Right cardiac atrium (tissue), 5 donors: ENCODE data around the gene PTPRD. TPM values are rescaled to one million over a fixed set of nuclear protein-coding genes. Genes with fewer than 3 reads are reported as not detected.
"Not testable (repeated sequence)": the region's sequence is repeated elsewhere in the genome, so short reads cannot be mapped to it uniquely, and the experiment has no call there.

Experiments
- ATAC-seq, 2 donors: fragments of 200-7000 bp; cut with Tn5 transposase; one replicate each; pipeline versions ENCODE4 v1.8.0 to v1.9.1; 2020; ENCODE audit warnings: moderate library complexity in 2 of 2, mild to moderate bottlenecking in 1 of 2
- DNase-seq, 3 donors: peaks; one replicate each; pipeline ENCODE4 v3.0.0-alpha.2; 2020
- H3K27ac ChIP-seq: one replicate; pipeline ENCODE4 v1.5.1; 2013; ENCODE audit warnings: mild to moderate bottlenecking, low read length, control low read depth, moderate library complexity
- H3K27me3 ChIP-seq: one replicate; pipeline ENCODE4 v1.6.1; 2013; ENCODE audit not compliant: control insufficient read depth, insufficient read depth
- H3K4me1 ChIP-seq: one replicate; pipeline ENCODE4 v1.6.1; 2013; ENCODE audit warnings: low read length; ENCODE audit not compliant: control insufficient read depth, insufficient read depth
- H3K4me3 ChIP-seq: one replicate; pipeline ENCODE4 v1.5.1; 2013; ENCODE audit warnings: low read length, control low read depth
- H3K9me3 ChIP-seq: one replicate; pipeline ENCODE4 v1.6.1; 2013; ENCODE audit warnings: low read length; ENCODE audit not compliant: control insufficient read depth
- WGBS: extraction: QIAGEN DNeasy Blood & Tissue Kit; methylation state at CpG from one replicate; pipeline ENCODE4 v1.1.7; 2013; 5-methylcytosine and 5-hydroxymethylcytosine counted together
- intact Hi-C, 4 donors: fragments of 100-400 bp; cut with DNase I; formaldehyde crosslinking; loops; one replicate each; pipeline versions ENCODE4 v1.11.0 to v1.14.0; 2022 to 2023
- polyA plus RNA-seq: library from polyadenylated mRNA; stranded (reverse); fragments of 200-250 nt; gene quantifications from one replicate; pipeline ENCODE4 v1.2.3, GENCODE V29; 2013
- total RNA-seq, 4 donors: library from RNA; stranded (reverse); fragmentation: NEBNext Ultra II Directional; extraction: Animal tissue kit (Norgen Biotek cat#: 25700); gene quantifications; one replicate each; pipeline ENCODE4 v1.2.1, GENCODE V29; 2021
- donor health status: healthy with polysubstance abuse.
- donor health status: DM: no; HTN: yes; CAD: no.
- donor health status: DM: no; HTN: no; CAD: no.
- donor health status: DM: no; HTN: yes; CAD: no; lungs with severe emphysema.
- donor health status: DM: yes; HTN: yes; CAD: no.

The PTPRD gene
- total and polyA plus RNA-seq, 5 donors, result 1.3 to 11.8 (median 7.1) TPM

DNA sequence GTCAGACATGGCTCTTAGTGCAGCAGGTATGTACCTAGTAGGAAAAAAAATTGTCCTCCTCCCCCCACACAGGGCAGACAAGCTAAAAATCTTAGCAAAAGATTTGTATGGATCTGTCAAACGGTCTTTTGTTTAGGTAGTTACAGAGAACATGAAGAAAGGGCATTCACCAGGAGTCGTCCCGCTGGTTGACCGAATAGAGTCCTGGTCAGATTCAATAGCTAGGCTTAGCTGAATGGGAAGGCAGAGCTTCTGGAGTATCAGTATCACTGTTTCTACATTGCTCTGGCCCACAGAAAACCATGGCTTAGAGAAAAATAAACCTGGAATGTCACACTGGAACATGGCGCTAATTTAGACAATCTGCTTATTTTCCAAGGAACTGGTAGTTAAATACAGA, 642.3 kb downstream of the PTPRD start:
- Histone ChIP-seq H3K27ac (no peak overlapping the region), H3K4me1 (no peaks in the 10 kb centered on the region), H3K27me3 (no peaks in the 10 kb centered on the region), H3K4me3 (no peak overlapping the region), H3K9me3 (no peaks in the 10 kb centered on the region)
- ATAC-seq (no peak), DNase-seq (no peak)
- intact Hi-C loops, result no loop called here
- 93% methylated on average over 5 of the region's 5 CpGs for WGBS

DNA sequence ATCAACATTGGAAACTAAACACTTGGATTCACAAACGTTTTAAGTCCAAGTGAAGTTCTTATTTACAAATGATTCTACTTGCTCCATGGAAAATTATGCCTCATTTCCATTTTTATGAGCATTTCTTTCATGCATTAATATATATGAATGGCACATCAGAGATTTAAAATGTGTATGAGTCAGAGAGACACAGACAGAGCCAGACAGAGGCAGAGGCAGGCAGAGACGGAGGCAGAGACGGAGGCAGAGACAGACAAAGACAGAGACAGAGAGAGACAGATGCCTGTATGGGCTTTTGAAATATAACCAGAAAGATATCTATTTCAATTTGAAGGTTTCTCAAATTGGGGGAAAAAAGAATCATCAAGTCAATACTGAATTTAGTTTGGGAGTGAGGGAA, 649.0 kb downstream of the PTPRD start:
- no peak for ATAC-seq
- no peak for DNase-seq
- Histone ChIP-seq H3K27ac (no peak overlapping the region), H3K4me3 (no peak overlapping the region), H3K9me3 (no peaks in the 10 kb centered on the region), H3K4me1 (no peaks in the 10 kb centered on the region), H3K27me3 (no peaks in the 10 kb centered on the region)
- intact Hi-C loops, result no loop called here
- 69% methylated on average over 3 of the region's 3 CpGs for WGBS

DNA sequence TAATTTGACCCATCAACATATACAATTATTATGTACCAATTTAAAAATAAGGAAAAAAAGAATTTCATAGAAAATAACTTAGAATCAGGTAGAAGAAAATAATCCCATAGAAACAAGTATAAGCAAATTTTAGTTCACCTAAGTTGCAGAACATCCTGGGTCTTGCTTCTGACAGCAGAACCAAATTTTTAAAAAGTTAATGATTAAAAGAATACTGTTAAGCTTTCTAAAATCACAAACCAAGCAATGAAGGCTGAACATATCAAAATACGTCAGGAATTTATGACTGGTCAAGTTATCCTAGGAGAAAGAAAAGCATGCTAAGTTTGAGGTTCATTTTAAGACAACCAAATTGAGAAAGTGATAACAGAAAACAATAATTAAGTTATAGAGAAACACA, 650.9 kb downstream of the PTPRD start:
- H3K27me3 ChIP-seq, result no peaks in the 10 kb centered on the region
- no peaks in the 10 kb centered on the region for H3K9me3 ChIP-seq
- no peak for ATAC-seq
- H3K27ac ChIP-seq, result no peak overlapping the region
- intact Hi-C loops, result no loop called here
- 83% methylated on average over 1 of the region's 1 CpG for WGBS
- H3K4me3 ChIP-seq, result no peak overlapping the region
- no peaks in the 10 kb centered on the region for H3K4me1 ChIP-seq
- DNase-seq, result no peak

DNA sequence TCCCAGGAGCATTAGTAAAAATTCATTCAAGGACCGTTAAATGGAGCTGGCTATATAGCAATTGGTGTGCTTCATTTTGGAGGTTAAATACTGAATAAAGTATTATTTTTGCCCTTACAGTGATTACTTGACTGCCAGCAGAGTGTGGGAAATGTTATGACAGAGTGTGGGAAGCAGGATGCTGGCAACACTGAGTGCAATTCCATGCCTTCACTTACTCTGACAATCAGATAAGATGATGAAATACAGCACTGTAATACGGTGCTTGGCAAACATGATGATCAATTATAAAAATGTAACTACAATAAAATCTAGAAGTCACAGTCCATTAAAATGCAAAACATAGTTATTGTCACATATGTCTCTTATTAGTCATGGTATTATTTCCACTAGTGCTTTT, 651.3 kb downstream of the PTPRD start:
- 25% methylated on average over 2 of the region's 2 CpGs for WGBS
- intact Hi-C loops, result no loop called here
- H3K4me1 ChIP-seq, result no peaks in the 10 kb centered on the region
- no peak for DNase-seq
- ATAC-seq, result no peak
- no peak overlapping the region for H3K4me3 ChIP-seq
- H3K9me3 ChIP-seq, result no peaks in the 10 kb centered on the region
- no peaks in the 10 kb centered on the region for H3K27me3 ChIP-seq
- no peak overlapping the region for H3K27ac ChIP-seq

DNA sequence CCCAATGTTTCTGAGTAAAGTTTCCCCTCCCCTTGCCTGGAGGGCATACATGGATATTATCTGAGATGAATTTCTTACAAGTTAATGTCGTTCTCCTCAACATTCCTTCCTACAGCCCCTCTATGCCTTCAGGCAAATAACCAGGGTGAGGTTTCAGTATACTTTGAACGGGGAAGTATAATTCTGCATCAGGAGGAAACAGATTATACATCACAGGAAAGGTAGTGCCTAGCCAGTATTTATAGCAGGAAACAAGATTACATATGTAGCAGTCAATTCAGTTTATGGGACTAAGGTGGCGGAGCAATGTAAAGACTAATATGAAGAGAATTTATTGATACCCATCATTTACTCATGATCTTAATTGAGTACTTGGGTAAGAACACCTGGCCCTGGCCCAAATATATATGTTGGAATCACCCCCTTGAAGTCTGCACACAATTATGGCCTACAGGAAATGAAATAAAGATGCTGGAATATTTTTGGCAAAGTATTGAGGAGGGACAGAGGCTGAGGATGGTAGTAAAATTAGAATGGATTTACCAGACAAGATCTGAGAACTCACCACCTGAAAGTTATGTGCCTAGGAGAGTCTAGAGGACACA, 661.1 kb downstream of the PTPRD start:
- ATAC-seq, result no peak

DNA sequence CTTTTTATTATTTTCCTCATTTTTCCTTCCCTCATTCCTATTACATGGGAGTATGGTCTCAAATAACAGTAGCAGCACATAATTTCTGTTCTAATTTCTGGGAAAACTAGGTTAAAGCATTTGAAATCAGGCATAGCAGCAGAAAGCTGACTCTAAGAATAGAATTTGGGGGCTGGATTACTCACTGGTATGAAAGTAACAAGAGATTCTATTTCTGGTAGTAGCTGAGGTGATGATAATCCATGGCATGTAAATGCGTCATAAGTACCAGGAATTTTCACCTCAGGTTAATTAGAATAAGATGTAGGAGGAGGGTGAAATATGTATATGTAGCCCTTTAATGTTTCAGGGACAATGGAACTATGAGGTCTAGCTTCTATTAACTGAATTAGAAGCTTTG, 662.0 kb downstream of the PTPRD start:
- Histone ChIP-seq H3K4me1 (no peaks in the 10 kb centered on the region), H3K27me3 (no peaks in the 10 kb centered on the region), H3K27ac (no peak overlapping the region), H3K9me3 (no peaks in the 10 kb centered on the region), H3K4me3 (no peak overlapping the region)
- DNase-seq (no peak), ATAC-seq (peak in 1 of 2 donors; percentile 47)
- 60% methylated on average over 1 of the region's 1 CpG for WGBS
- intact Hi-C loops, result no loop called here

More for the DNA sequence above, 661.1 kb downstream of the PTPRD start:
- no peak overlapping the region for H3K4me3 ChIP-seq
- H3K27ac ChIP-seq, result no peak overlapping the region
- intact Hi-C loops, result no loop called here
- no peaks in the 10 kb centered on the region for H3K4me1 ChIP-seq
- H3K9me3 ChIP-seq, result no peaks in the 10 kb centered on the region
- 60% methylated on average over 3 of the region's 3 CpGs for WGBS
- DNase-seq, result no peak
- no peaks in the 10 kb centered on the region for H3K27me3 ChIP-seq

DNA sequence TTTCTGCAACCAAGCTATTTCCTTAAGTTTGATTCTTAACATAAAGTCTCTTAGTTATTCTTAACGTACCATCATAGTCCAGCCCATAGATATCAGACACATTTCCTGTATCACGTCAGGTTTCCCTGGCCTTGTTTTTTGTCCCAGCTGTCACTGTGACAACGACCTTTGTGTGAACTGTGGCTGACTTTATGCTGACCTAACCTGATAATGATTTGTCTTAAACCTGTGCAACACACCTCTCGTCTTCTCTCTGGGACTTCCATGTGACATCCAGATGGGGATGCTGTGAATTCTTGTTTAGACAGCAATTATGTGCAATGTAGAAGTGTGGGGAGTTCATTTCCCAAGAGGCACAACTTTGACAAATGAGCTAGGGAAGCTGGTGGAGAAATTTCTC, 662.8 kb downstream of the PTPRD start:
- 30% methylated on average over 4 of the region's 4 CpGs for WGBS
- no peaks in the 10 kb centered on the region for H3K27me3 ChIP-seq

DNA sequence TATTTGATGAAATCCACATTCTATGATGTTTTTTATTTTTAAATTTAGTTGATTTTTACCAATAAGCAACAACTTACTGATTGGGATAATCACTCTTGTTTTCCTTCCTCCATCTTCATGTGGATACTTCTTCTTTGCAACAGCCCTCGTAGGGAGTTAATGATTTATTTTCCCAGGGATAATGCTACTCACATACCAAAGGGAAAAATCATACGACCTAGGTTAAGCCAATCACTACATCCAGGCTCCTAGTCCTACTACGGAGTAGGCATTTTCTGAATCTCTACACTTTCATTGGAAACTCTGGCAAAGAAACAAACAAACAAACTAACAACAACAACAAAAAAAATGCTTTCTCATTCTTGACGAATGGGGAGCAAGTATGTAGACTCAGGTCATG, 663.4 kb downstream of the PTPRD start:
- Histone ChIP-seq H3K9me3 (no peaks in the 10 kb centered on the region), H3K27me3 (no peaks in the 10 kb centered on the region), H3K4me3 (no peak overlapping the region), H3K4me1 (no peaks in the 10 kb centered on the region), H3K27ac (no peak overlapping the region)
- WGBS, result 76% methylated on average over 4 of the region's 4 CpGs
- no peak for DNase-seq
- intact Hi-C loops, result no loop called here
- ATAC-seq, result no peak

More for the DNA sequence above, 662.8 kb downstream of the PTPRD start:
- Histone ChIP-seq H3K27ac (no peak overlapping the region), H3K4me1 (no peaks in the 10 kb centered on the region), H3K9me3 (no peaks in the 10 kb centered on the region), H3K4me3 (no peak overlapping the region)
- ATAC-seq (peak in 1 of 2 donors; percentile 61), DNase-seq (no peak)
- intact Hi-C loops, result no loop called here

DNA sequence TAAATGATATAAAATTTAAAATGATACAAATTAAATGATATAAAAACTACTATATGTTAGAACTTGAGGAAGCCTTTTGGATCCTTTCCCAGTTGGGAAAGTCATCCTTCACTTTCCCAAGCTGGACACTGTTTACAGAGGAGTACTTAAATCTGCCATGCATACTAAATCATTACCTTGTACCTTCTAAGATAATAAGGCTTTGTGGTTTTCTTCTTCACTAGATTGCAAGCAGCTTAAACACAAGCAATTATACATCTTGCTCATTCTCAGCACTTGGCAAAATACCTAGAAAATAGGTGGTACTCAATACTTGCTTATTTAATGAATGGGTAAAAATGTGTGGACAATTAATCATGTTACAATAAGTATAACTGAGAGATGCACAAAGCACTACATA, 666.8 kb downstream of the PTPRD start:
- DNase-seq (no peak), ATAC-seq (no peak)
- Histone ChIP-seq H3K27me3 (no peaks in the 10 kb centered on the region), H3K4me1 (no peaks in the 10 kb centered on the region), H3K4me3 (no peak overlapping the region), H3K27ac (no peak overlapping the region), H3K9me3 (no peaks in the 10 kb centered on the region)
- intact Hi-C loops, result no loop called here

DNA sequence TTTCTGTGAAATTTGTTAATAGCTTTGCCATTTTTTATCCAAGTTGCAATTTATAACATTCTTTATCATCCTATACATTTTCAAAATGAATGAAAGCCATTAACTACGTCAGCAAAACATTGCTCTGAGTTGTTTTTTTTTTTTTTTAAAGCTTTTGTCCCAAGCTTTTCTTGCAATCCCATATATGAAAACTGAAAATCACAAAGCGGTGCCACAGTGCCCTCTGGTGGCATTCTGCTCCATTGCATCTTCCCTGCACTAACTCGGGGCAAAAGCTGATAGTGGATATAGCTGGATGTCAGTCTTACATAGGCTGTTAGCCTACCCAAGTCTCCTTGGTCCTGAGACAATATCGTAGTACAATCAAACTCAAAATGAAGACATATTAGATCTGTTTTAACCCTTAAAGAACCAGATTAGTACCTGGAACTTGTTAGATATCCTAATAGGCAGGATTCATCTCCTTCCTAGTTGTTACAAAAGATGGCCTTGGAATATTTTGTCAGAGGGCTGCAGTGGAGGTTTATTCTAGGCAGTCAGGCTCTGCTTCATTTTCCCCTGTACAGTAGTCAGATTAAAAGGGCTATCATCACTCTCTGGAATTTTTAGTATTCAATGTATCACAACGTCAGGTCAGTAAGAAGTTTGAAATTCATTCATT, 669.9 kb downstream of the PTPRD start:
- ATAC-seq, result peak in 1 of 2 donors; percentile 62
- intact Hi-C loops, result no loop called here
- H3K27ac ChIP-seq, result no peak overlapping the region
- H3K4me1 ChIP-seq, result no peaks in the 10 kb centered on the region
- peak; percentile 21 to 61 (median 55) for DNase-seq
- no peaks in the 10 kb centered on the region for H3K9me3 ChIP-seq
- H3K27me3 ChIP-seq, result no peaks in the 10 kb centered on the region
- no peak overlapping the region for H3K4me3 ChIP-seq
- 21% methylated on average over 5 of the region's 5 CpGs for WGBS

DNA sequence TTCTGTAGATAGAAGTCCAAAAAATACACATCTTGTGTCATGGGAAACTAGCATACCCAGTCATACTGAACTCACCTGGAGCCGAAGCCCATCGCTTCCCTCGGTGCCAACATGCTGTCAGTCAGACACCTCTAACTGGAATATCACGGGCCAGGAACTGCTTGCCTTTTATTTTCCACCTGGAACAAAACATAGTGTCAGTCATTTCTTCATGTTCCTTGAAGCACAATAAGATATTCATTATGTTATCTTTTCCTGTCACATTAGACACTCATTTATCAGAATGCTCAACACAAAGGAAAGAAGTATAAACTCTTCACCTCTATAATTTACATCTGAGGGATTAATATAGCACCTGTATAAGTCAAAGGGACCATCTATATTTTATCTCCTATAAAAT, 674.4 kb downstream of the PTPRD start:
- 89% methylated on average over 4 of the region's 4 CpGs for WGBS
- no peak overlapping the region for H3K27ac ChIP-seq
- H3K27me3 ChIP-seq, result no peaks in the 10 kb centered on the region
- no peaks in the 10 kb centered on the region for H3K9me3 ChIP-seq
- H3K4me1 ChIP-seq, result no peaks in the 10 kb centered on the region
- ATAC-seq, result no peak
- DNase-seq, result no peak
- intact Hi-C loops, result no loop called here
- H3K4me3 ChIP-seq, result no peak overlapping the region

DNA sequence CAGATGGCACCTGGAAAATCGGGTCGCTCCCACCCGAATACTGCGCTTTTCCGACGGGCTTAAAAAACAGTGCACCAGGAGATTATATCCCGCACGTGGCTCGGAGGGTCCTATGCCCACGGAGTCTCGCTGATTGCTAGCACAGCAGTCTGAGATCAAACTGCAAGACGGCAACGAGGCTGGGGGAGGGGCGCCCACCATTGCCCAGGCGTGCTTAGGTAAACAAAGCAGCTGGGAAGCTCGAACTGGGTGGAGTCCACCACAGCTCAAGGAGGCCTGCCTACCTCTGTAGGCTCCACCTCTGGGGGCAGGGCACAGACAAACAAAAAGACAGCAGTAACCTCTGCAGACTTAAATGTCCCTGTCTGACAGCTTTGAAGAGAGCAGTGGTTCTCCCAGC, 681.3 kb downstream of the PTPRD start:
- H3K27ac ChIP-seq, ATAC-seq, DNase-seq, H3K9me3 ChIP-seq, intact Hi-C loops, H3K4me3 ChIP-seq, H3K4me1 ChIP-seq, H3K27me3 ChIP-seq: not testable (repeated sequence)
- WGBS, result 85% methylated on average over 16 of the region's 16 CpGs
